ENCODE results near the gene STK38. TPM values are rescaled to one million over a fixed set of nuclear protein-coding genes. Genes with fewer than 3 reads are reported as not detected.
"Not testable (repeated sequence)": the region's sequence is repeated elsewhere in the genome, so short reads cannot be mapped to it uniquely, and the experiment has no call there.

The STK38 gene
- total and polyA plus RNA-seq, 2 donors (not counting 1 experiment from before 2014, with no cell fraction given), result 26.9 to 42.6 TPM

DNA sequence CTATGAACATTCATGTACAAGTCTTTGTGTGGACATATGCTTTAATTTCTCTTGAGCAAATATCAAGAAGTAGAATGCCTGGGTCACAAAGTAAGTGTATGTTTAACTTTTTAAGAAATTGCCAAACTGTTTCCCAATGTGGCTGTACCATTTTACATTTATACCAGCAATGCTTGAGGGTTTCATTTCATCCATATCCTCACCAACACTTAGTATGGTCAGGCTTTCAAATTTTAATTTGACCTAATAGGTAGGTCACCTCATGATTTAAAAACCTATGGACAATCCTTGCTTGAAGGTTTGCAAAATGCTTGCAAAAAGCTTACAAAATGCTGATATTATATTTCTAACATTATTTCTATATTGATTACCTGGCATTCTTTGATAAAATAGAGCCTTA, 27.4 kb upstream of the STK38 start:
- no peak for TF ChIP-seq EZH2 (IDR thresholded peaks at IDR 0.05; ENCODE audit: low read length, missing control alignments)
- TF ChIP-seq, protein P1, sequence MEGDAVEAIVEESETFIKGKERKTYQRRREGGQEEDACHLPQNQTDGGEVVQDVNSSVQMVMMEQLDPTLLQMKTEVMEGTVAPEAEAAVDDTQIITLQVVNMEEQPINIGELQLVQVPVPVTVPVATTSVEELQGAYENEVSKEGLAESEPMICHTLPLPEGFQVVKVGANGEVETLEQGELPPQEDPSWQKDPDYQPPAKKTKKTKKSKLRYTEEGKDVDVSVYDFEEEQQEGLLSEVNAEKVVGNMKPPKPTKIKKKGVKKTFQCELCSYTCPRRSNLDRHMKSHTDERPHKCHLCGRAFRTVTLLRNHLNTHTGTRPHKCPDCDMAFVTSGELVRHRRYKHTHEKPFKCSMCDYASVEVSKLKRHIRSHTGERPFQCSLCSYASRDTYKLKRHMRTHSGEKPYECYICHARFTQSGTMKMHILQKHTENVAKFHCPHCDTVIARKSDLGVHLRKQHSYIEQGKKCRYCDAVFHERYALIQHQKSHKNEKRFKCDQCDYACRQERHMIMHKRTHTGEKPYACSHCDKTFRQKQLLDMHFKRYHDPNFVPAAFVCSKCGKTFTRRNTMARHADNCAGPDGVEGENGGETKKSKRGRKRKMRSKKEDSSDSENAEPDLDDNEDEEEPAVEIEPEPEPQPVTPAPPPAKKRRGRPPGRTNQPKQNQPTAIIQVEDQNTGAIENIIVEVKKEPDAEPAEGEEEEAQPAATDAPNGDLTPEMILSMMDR (conservative IDR thresholded peaks at IDR 0.05 in 1 of 2, IDR thresholded peaks at IDR 0.05 in 1 of 2; ENCODE audit: low read depth in 1 of 2, low read length in 2 of 2), result no peak
- no peak for DNase-seq (ENCODE audit: low read depth in 2 of 2)
- no peaks in the 10 kb centered on the region for H3K9me3 ChIP-seq (ENCODE audit: control insufficient read depth, insufficient read depth, low read depth, low read length)
- H3K36me3 ChIP-seq (ENCODE audit: control insufficient read depth, insufficient read depth, low read length), result no peaks in the 10 kb centered on the region
- no peak overlapping the region for H3K27ac ChIP-seq (ENCODE audit: insufficient read depth, low read length)
- H3K27me3 ChIP-seq (ENCODE audit: control insufficient read depth, insufficient read depth, low read length), result no peaks in the 10 kb centered on the region
- no peak overlapping the region for H3K9ac ChIP-seq (ENCODE audit: insufficient read depth, low read length)
- H2AFZ ChIP-seq (ENCODE audit: low read length), result no peak overlapping the region
- peaks cover 4% of the 10 kb centered on the region for H3K4me1 ChIP-seq (ENCODE audit: control insufficient read depth, extremely low read depth, insufficient read depth, low read length)
- H3K4me2 ChIP-seq (ENCODE audit: extremely low read depth, insufficient read depth, low read length), result no peak overlapping the region
- no peaks in the 10 kb centered on the region for H4K20me1 ChIP-seq (ENCODE audit: control insufficient read depth, extremely low read depth, insufficient read depth, low read length)
- H3K4me3 ChIP-seq (replicated peaks in 1 of 4; ENCODE audit: control extremely low read depth in 1 of 4, insufficient read depth in 1 of 4, low read depth in 3 of 4, low read length in 4 of 4), result no peak overlapping the region
- no peaks in the 10 kb centered on the region for H3K79me2 ChIP-seq (ENCODE audit: control insufficient read depth, insufficient read depth, low read length)

DNA sequence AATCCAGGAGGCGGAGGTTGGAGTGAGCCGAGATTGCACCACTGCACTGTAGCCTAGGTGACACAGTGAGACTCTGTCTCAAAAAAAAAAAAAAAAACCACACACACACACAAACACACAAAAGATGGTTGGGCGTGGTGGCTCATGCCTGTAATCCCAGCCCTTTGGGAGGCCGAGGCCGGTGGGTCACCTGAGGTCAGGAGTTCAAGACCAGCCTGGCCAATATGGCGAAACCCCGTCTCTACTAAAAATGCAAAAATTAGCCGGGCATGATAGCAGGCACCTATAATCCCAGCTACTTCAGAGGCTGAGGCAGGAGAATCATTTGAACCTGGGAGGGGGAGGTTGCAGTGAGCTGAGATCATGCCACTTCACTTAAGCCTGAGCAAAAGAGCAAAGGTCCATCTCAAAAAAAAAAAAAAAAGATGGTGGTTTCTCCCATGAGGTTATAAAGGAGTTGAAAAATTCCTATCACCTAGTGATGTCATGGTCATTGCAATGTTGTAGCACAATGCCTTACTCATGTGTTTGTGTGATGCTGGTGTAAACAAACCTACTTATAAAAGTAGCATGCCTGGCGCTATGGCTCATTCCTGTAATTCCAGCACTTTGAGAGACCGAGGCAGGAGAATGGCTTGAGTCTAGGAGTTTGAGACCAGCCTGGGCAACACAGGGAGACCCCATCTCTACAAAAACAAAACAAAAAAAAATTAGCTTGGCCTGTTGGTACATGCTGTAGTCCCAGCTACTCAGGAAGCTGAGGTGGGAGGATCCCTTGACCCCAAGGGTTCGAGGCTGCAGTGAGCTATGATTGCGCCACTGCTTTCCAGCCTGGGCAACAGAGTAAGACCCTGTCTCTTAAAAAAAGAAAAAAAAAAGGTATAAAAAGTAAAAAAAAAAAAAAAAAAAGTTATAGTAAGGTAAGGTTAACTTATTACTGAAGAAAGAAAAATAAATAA, 25.4 kb upstream of the STK38 start:
- H3K79me2 ChIP-seq (ENCODE audit: control insufficient read depth, insufficient read depth, low read length); H3K4me2 ChIP-seq (ENCODE audit: extremely low read depth, insufficient read depth, low read length); H4K20me1 ChIP-seq (ENCODE audit: control insufficient read depth, extremely low read depth, insufficient read depth, low read length); H3K27ac ChIP-seq (ENCODE audit: insufficient read depth, low read length); H3K9me3 ChIP-seq (ENCODE audit: control insufficient read depth, insufficient read depth, low read depth, low read length); H3K27me3 ChIP-seq (ENCODE audit: control insufficient read depth, insufficient read depth, low read length); H3K4me1 ChIP-seq (ENCODE audit: control insufficient read depth, extremely low read depth, insufficient read depth, low read length); H3K9ac ChIP-seq (ENCODE audit: insufficient read depth, low read length); H3K36me3 ChIP-seq (ENCODE audit: control insufficient read depth, insufficient read depth, low read length); H2AFZ ChIP-seq (ENCODE audit: low read length); H3K4me3 ChIP-seq (replicated peaks in 1 of 4; ENCODE audit: control extremely low read depth in 1 of 4, insufficient read depth in 1 of 4, low read depth in 3 of 4, low read length in 4 of 4): not testable (repeated sequence)
- peak; percentile 20 to 74 for DNase-seq (ENCODE audit: low read depth in 2 of 2)

DNA sequence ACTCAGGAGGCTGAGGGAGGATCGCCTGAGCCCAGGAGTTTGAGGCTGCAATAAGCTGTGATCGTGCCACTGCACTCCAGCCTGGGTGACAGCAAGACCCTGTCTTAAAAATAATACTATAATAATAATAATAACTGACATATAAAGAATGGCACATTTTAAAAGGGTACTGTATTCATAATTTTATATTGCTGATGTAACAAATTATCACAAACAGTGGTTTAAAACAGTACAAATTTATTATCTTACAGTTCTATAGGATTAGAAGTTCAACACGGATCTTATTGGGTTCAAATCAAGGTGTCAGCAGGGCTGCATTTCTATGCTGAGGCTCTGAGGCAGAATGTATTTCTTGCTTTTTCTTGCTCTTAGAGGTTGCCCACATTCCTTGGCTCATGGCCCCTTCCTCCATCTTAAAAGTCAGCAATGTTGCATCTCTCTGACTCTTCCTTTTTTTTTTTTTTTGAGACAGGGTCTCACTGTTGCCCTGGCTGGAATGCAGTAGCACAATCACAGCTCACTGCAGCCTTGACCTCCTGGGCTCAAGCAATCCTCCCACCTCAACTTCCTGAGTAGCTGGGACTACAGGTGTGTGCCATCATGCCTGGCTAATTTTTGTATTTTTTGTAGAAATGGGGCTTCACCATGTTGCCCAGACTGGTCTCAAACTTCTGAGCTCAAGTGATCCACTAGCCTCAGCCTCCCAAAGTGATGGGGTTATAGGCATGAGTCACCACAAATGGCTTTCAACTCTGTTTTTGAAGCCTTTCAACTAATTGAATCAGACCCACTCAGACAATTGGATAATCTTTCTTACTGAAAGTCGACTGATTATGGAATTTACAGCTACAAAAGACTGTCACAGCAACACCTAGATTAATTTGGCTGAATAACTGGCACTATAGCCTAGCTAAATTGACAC, 24.1 kb upstream of the STK38 start:
- Histone ChIP-seq H3K79me2 (ENCODE audit: control insufficient read depth, insufficient read depth, low read length) (no peaks in the 10 kb centered on the region), H2AFZ (ENCODE audit: low read length) (no peak overlapping the region), H3K4me1 (ENCODE audit: control insufficient read depth, extremely low read depth, insufficient read depth, low read length) (no peaks in the 10 kb centered on the region), H4K20me1 (ENCODE audit: control insufficient read depth, extremely low read depth, insufficient read depth, low read length) (no peaks in the 10 kb centered on the region), H3K9me3 (ENCODE audit: control insufficient read depth, insufficient read depth, low read depth, low read length) (no peaks in the 10 kb centered on the region), H3K36me3 (ENCODE audit: control insufficient read depth, insufficient read depth, low read length) (no peaks in the 10 kb centered on the region), H3K27ac (ENCODE audit: insufficient read depth, low read length) (no peak overlapping the region), H3K9ac (ENCODE audit: insufficient read depth, low read length) (no peak overlapping the region), H3K27me3 (ENCODE audit: control insufficient read depth, insufficient read depth, low read length) (no peaks in the 10 kb centered on the region), H3K4me2 (ENCODE audit: extremely low read depth, insufficient read depth, low read length) (no peak overlapping the region), H3K4me3 (replicated peaks in 1 of 4; ENCODE audit: control extremely low read depth in 1 of 4, insufficient read depth in 1 of 4, low read depth in 3 of 4, low read length in 4 of 4) (no peak overlapping the region)
- no peak for DNase-seq (ENCODE audit: low read depth in 2 of 2)
- TF ChIP-seq EZH2 (IDR thresholded peaks at IDR 0.05; ENCODE audit: low read length, missing control alignments), result no peak
- TF ChIP-seq, protein P1 (conservative IDR thresholded peaks at IDR 0.05 in 1 of 2, IDR thresholded peaks at IDR 0.05 in 1 of 2; ENCODE audit: low read depth in 1 of 2, low read length in 2 of 2), result no peak
